GM19099 (cell line): Measurements from ENCODE around the gene ABHD3.

Source experiments
- POLR2A ChIP-seq: IDR thresholded peaks from 3 replicates; pipeline ENCODE4 v1.6.1; 2011; ENCODE audit warnings: low read depth; ENCODE audit not compliant: insufficient read length; ENCODE audit errors: extremely low read depth

The ABHD3 gene

DNA sequence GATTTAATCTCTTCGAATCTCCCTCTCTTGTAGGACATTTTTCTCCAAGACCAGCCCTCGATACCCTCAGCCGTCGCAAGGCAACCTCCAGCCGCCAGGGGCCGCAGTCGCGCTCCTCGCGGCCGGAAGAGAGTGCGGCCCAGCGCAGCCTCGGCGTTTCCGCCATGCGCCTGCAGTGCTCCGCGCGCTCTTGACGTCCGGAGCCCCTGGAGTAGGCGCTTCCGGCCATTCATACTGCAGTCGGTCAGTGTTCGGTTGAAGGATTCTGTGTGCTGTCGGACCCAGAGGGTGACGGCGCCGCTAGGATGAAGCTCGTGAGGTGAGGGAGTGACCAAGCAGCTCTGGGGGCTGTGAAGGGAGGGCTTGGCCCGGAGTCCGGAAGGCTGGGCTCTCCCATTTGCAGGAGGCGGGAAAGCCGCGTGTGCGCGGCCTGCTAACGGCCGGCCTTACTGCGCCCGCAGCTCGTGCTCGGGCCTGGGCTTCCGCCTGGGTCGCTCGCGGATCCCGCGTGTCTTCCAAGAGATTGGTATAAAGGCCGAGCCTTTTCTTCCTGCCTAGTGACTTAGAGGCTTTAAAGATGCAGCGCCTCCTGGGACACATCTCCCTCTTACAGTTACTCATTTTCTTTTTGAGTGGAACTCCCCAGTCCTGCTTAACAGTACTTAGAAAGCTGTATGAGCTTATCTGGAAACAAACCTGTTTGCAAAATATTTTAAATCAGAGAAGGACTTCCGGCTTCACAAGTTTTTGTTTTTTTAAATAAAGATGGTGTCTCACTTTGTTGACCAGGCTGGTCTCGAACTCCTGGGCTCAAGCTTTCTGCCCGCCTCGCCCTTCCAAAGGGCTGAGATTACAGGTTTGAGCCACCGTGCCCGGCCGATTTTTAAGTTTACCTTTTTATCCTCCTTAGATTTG lies 92.2 kb downstream of the ABHD3 start, which contains the start of gene SNRPD1:
Gene SNRPD1, plus strand, starts transcription at position 190 of the 915 bp plus-strand sequence. Its CDS starts 116 bp downstream, at position 306.
- TF ChIP-seq POLR2A, result peak; percentile 93

GRCh38 chr18:21605213-21605612 lies 99.4 kb downstream of the ABHD3 start:
- no peak for TF ChIP-seq POLR2A

- TF ChIP-seq POLR2A, result no peak
Observed at GRCh38 chr18:21604671-21605070, 99.9 kb downstream of the ABHD3 start.

GRCh38 chr18:21602299-21602587 lies 102.3 kb downstream of the ABHD3 start:
- TF ChIP-seq POLR2A, result no peak
